HEK293 (cell line): ENCODE results near the gene POLR2H.
A peak's percentile ranks its signal among the peaks of the same experiment; 100 is the strongest.

Source experiments
- GLIS1 ChIP-seq: fragments of 450-650 bp; formaldehyde crosslinking; IDR thresholded peaks from 2 replicates; pipeline ENCODE4 v1.5.1; 2016; ENCODE audit warnings: missing biosample characterization, missing genetic modification characterization
- GLIS2 ChIP-seq: fragments of 450-650 bp; formaldehyde crosslinking; IDR thresholded peaks from 2 replicates; pipeline ENCODE4 v1.5.1; 2016; ENCODE audit warnings: missing biosample characterization, missing genetic modification characterization
- HIC1 ChIP-seq: fragments of 450-650 bp; formaldehyde crosslinking; IDR thresholded peaks from 2 replicates; pipeline ENCODE4 v1.5.1; 2016; ENCODE audit warnings: missing biosample characterization, missing genetic modification characterization
- HOXA7 ChIP-seq: sonication (generic); formaldehyde crosslinking; IDR thresholded peaks from 2 replicates; pipeline ENCODE4 v1.8.1; 2022; ENCODE audit warnings: missing genetic modification reagents, borderline replicate concordance
- HOXC10 ChIP-seq: sonication (generic); formaldehyde crosslinking; IDR thresholded peaks from 2 replicates; pipeline ENCODE4 v1.8.1; 2023; ENCODE audit warnings: mild to moderate bottlenecking, missing genetic modification reagents
- MEIS1 ChIP-seq: sonication (generic); formaldehyde crosslinking; IDR thresholded peaks from 2 replicates; pipeline ENCODE4 v1.8.1; 2022; ENCODE audit warnings: missing genetic modification reagents, mild to moderate bottlenecking, borderline replicate concordance
- PRDM2 ChIP-seq: fragments of 450-650 bp; formaldehyde crosslinking; IDR thresholded peaks from 2 replicates; pipeline ENCODE4 v1.5.1; 2016; ENCODE audit warnings: missing biosample characterization, missing genetic modification characterization, borderline replicate concordance
- TSHZ1 ChIP-seq: fragments of 450-650 bp; formaldehyde crosslinking; IDR thresholded peaks from 2 replicates; pipeline ENCODE4 v1.5.1; 2016; ENCODE audit warnings: missing biosample characterization, missing genetic modification characterization, borderline replicate concordance
- ZBTB17 ChIP-seq: fragments of 450-650 bp; formaldehyde crosslinking; IDR thresholded peaks from 2 replicates; pipeline ENCODE4 v1.5.1; 2016; ENCODE audit warnings: missing biosample characterization, missing genetic modification characterization
- ZNF10 ChIP-seq: fragments of 450-650 bp; formaldehyde crosslinking; IDR thresholded peaks from 2 replicates; pipeline ENCODE4 v1.5.1; 2017; ENCODE audit warnings: missing biosample characterization, missing genetic modification characterization
- ZNF146 ChIP-seq: fragments of 450-650 bp; formaldehyde crosslinking; IDR thresholded peaks from 2 replicates; pipeline ENCODE4 v1.5.1; 2016; ENCODE audit warnings: missing biosample characterization, missing genetic modification characterization
- ZNF148 ChIP-seq: fragments of 450-650 bp; formaldehyde crosslinking; IDR thresholded peaks from 2 replicates; pipeline ENCODE4 v1.5.0; 2017; ENCODE audit warnings: missing biosample characterization, missing genetic modification characterization, borderline replicate concordance
- ZNF24 ChIP-seq: fragments of 450-650 bp; formaldehyde crosslinking; IDR thresholded peaks from 2 replicates; pipeline ENCODE4 v1.5.1; 2016; ENCODE audit warnings: missing biosample characterization, missing genetic modification characterization
- ZNF302 ChIP-seq: fragments of 450-650 bp; formaldehyde crosslinking; IDR thresholded peaks from 2 replicates; pipeline ENCODE4 v1.5.1; 2016; ENCODE audit warnings: missing biosample characterization, missing genetic modification characterization, low read depth
- ZNF341 ChIP-seq: fragments of 450-650 bp; formaldehyde crosslinking; IDR thresholded peaks from 2 replicates; pipeline ENCODE4; 2016; ENCODE audit warnings: low read depth, missing biosample characterization, missing genetic modification characterization
- ZNF350 ChIP-seq: fragments of 450-650 bp; formaldehyde crosslinking; IDR thresholded peaks from 2 replicates; pipeline ENCODE4 v1.5.0; 2017; ENCODE audit warnings: missing biosample characterization, mild to moderate bottlenecking, missing genetic modification characterization
- ZNF354C ChIP-seq: fragments of 450-650 bp; formaldehyde crosslinking; IDR thresholded peaks from 2 replicates; pipeline ENCODE4 v1.5.1; 2016; ENCODE audit warnings: missing biosample characterization, missing genetic modification characterization, low read depth, borderline replicate concordance
- ZNF548 ChIP-seq: fragments of 450-650 bp; formaldehyde crosslinking; IDR thresholded peaks from 2 replicates; pipeline ENCODE4 v1.5.1; 2016; ENCODE audit warnings: missing biosample characterization, missing genetic modification characterization
- ZNF600 ChIP-seq: fragments of 450-650 bp; formaldehyde crosslinking; IDR thresholded peaks from 2 replicates; pipeline ENCODE4 v1.5.1; 2016; ENCODE audit warnings: missing biosample characterization, missing genetic modification characterization
- ZNF629 ChIP-seq: fragments of 450-650 bp; formaldehyde crosslinking; IDR thresholded peaks from 2 replicates; pipeline ENCODE4 v1.5.1; 2017; ENCODE audit warnings: missing biosample characterization, missing genetic modification characterization
- ZNF654 ChIP-seq: fragments of 450-650 bp; formaldehyde crosslinking; IDR thresholded peaks from 2 replicates; pipeline ENCODE4 v1.5.1; 2016; ENCODE audit warnings: low read depth, missing biosample characterization, missing genetic modification characterization
- ZNF660 ChIP-seq: fragments of 450-650 bp; IDR thresholded peaks from 2 replicates; pipeline ENCODE4 v1.5.1; 2018; ENCODE audit warnings: missing biosample characterization, mild to moderate bottlenecking, missing genetic modification characterization
- ZNF677 ChIP-seq: fragments of 450-650 bp; IDR thresholded peaks from 2 replicates; pipeline ENCODE4 v1.5.0; 2018; ENCODE audit warnings: missing biosample characterization, mild to moderate bottlenecking, missing genetic modification characterization, moderate library complexity
- ZNF704 ChIP-seq: fragments of 450-650 bp; formaldehyde crosslinking; IDR thresholded peaks from 2 replicates; pipeline ENCODE4 v1.5.1; 2016; ENCODE audit warnings: missing biosample characterization, missing genetic modification characterization
- ZNF747 ChIP-seq: fragments of 450-650 bp; formaldehyde crosslinking; IDR thresholded peaks from 2 replicates; pipeline ENCODE4 v1.5.1; 2016; ENCODE audit warnings: missing biosample characterization, missing genetic modification characterization

POLR2H gene

GRCh38 chr3:184361932-184362667 lies 590 bp downstream of the POLR2H start (continued):
- TF ChIP-seq ZNF148 (no peak), GLIS2 (peak; percentile 8; the same call in 1 of the 2 replicates), HIC1 (tag by site-specific recombination) (peak; percentile 96), TSHZ1 (tag by site-specific recombination) (no peak), ZNF302 (tag by site-specific recombination) (no peak), ZNF677 (tag by site-specific recombination) (no peak), ZNF704 (tag by site-specific recombination) (no peak), MEIS1 (no peak), ZNF146 (tag by site-specific recombination) (no peak), ZNF629 (tag by site-specific recombination) (no peak), PRDM2 (tag by site-specific recombination) (no peak), ZNF654 (no peak), HOXA7 (no peak), GLIS1 (no peak), ZNF354C (no peak), HOXC10 (no peak), ZNF24 (tag by site-specific recombination) (no peak), ZNF10 (tag by site-specific recombination) (no peak), ZNF660 (no peak), ZNF548 (tag by site-specific recombination) (no peak), ZBTB17 (peak; percentile 86), ZNF350 (tag by site-specific recombination) (no peak), ZNF600 (tag by site-specific recombination) (peak; percentile 69; the same call in 1 of the 2 replicates), ZNF341 (peak; percentile 99), ZNF747 (tag by site-specific recombination) (no peak)
